ENCODE results near the gene PRDX5. TPM values are rescaled to one million over a fixed set of nuclear protein-coding genes. Genes with fewer than 3 reads are reported as not detected.

The PRDX5 gene
- total and polyA plus RNA-seq, 7 donors = 122 to 323 (median 178) TPM

DNA sequence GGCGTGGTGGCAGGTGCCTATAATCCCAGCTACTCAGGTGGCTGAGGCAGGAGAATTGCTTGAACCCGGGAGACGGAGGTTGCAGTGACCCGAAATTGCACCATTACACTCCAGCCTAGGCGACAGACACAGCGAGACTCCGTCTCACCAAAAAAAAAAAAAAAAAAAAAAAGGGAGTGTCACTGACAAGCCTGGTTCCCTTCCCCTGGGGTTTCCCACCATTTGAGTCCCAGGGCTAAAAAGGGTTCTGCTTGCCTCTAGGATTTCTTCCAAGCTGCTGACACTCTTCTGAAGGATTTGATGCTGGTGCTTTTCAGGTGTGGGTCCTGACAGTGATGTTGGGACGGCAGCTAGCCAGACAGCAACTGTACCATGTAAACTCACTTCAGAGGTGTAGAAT lies 20.8 kb downstream of the PRDX5 start:
- Histone ChIP-seq H3K4me1 (peaks cover 5% of the 10 kb centered on the region), H3K36me3 (ENCODE audit: insufficient read depth in 1 of 2, low read depth in 1 of 2) (no peaks in the 10 kb centered on the region), H3K27me3 (ENCODE audit: insufficient read depth in 3 of 3, low read length in 2 of 3) (no peaks in the 10 kb centered on the region), H3K27ac (no peak overlapping the region), H3K9me3 (no peaks in the 10 kb centered on the region), H3K4me3 (no peak overlapping the region)
- 81 to 91% (median 86%) methylated on average over 8 of the region's 8 CpGs for WGBS, 3 donors
- DNase-seq (no peak), ATAC-seq (no peak)
- intact Hi-C loops (cut with DNase I) = no loop called here
- TF ChIP-seq, protein P1, sequence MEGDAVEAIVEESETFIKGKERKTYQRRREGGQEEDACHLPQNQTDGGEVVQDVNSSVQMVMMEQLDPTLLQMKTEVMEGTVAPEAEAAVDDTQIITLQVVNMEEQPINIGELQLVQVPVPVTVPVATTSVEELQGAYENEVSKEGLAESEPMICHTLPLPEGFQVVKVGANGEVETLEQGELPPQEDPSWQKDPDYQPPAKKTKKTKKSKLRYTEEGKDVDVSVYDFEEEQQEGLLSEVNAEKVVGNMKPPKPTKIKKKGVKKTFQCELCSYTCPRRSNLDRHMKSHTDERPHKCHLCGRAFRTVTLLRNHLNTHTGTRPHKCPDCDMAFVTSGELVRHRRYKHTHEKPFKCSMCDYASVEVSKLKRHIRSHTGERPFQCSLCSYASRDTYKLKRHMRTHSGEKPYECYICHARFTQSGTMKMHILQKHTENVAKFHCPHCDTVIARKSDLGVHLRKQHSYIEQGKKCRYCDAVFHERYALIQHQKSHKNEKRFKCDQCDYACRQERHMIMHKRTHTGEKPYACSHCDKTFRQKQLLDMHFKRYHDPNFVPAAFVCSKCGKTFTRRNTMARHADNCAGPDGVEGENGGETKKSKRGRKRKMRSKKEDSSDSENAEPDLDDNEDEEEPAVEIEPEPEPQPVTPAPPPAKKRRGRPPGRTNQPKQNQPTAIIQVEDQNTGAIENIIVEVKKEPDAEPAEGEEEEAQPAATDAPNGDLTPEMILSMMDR (IDR thresholded peaks at IDR 0.05) = no peak

DNA sequence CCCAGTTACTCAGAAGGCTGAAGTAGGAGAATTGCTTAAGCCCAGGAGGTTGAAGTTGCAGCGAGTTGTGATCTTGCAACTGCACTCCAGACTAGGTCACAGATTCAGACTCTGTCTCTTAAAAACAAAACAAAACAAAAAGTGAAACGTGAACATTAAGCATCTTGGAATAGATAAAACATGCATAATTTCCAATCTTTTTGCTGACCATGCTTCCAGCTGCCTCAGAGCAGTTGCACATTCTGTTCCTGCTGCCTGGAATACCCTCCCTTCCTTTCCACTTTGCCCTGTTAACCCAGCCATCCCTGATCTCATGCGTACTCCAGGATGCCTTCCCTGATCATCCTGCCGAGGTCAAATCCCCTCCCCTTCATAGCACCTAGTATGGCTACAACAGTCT lies 21.4 kb downstream of the PRDX5 start:
- H3K27ac ChIP-seq = no peak overlapping the region

DNA sequence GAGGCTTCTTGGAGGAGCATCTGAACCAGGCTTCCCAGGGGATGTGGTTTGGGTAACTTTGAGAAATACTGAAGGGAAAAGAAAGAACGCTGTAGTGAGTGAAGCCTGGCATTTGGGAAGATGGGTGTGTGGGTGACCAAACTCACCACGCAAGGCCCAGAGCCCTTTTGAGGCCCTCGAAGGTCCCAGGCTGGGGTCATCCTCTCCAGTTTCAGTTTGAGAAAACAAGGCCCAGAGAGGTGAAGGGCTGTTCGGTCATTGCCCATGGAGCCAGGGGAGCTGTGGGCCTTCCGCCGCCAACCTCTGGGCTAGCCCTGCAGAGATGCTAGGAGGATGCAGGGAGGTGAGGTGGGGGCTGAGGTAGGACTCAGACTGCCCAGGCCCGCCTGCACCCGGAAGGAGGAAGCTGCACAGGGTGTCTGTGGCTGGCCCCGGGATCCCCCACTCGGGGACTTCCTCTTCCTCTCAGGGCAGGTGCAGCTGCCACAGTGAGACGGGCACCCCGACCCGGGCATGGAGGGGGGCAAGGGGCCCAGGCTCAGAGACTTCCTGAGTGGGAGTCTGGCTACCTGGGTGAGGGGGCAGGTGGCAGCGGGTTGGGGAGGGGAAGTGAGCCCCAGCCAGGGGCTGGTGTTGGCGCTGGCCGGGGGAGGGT lies 22.0 kb downstream of the PRDX5 start, which contains the start of gene CCDC88B:
Gene CCDC88B (plus strand): TSS at position 451 of the 655 bp plus-strand sequence. CDS start 63 bp downstream, at position 514.
- peaks cover 5% of the 10 kb centered on the region for H3K4me1 ChIP-seq
- peak; percentile 59 to 77 for DNase-seq
- H3K9me3 ChIP-seq = no peaks in the 10 kb centered on the region
- H3K36me3 ChIP-seq (ENCODE audit: insufficient read depth in 1 of 2, low read depth in 1 of 2) = no peaks in the 10 kb centered on the region
- H3K4me3 ChIP-seq = no peak within 1 kb of the TSS
- 62 to 75% (median 73%) methylated on average over 13 to 16 of the region's 16 CpGs for WGBS, 3 donors
- H3K27ac ChIP-seq = no peak within 1 kb of the TSS
- intact Hi-C loops (cut with DNase I) = no loop called here
- ATAC-seq = no peak
- H3K27me3 ChIP-seq (ENCODE audit: insufficient read depth in 3 of 3, low read length in 2 of 3) = no peaks in the 10 kb centered on the region
- TF ChIP-seq, protein P1 (IDR thresholded peaks at IDR 0.05) = no peak

More for the DNA sequence above, 21.4 kb downstream of the PRDX5 start:
- TF ChIP-seq, protein P1 (IDR thresholded peaks at IDR 0.05) = no peak
- WGBS, 3 donors = 61 to 70% (median 66%) methylated on average over 4 of the region's 4 CpGs
- no peaks in the 10 kb centered on the region for H3K9me3 ChIP-seq
- ATAC-seq (no peak), DNase-seq (no peak)
- no peaks in the 10 kb centered on the region for H3K27me3 ChIP-seq (ENCODE audit: insufficient read depth in 3 of 3, low read length in 2 of 3)
- no peaks in the 10 kb centered on the region for H3K36me3 ChIP-seq (ENCODE audit: insufficient read depth in 1 of 2, low read depth in 1 of 2)
- no peak overlapping the region for H3K4me3 ChIP-seq
- H3K4me1 ChIP-seq = peaks cover 5% of the 10 kb centered on the region
- intact Hi-C loops (cut with DNase I) = no loop called here

DNA sequence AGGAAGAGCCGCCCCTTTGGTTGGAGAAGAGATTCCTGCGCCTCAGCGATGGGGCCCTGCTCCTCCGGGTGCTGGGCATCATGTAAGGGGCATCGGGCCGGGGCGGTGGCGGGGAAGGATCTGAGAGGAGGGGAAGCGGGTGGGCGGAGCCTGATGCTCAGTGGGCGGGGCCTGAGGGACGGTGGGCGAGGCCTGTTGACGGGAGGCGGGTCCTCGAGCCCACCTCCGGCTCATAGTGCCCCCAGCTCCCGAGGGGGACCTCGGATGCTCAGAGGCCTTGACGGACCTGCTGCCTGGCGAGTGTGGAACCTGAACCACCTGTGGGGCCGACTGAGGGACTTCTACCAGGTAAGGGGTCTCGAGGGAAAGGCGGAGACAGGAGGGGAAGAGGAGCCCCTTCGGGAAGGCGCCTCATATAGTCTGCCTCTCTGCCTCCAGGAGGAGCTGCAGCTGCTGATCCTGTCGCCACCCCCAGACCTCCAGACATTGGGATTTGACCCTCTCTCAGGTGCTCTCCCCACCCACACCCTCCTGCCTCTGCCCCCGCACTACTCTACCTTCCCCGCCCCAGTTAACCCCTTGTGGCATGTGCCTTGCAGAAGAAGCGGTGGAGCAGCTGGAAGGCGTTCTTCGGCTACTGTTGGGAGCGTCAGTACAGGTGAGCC lies 22.9 kb downstream of the PRDX5 start:
- Histone ChIP-seq H3K4me3 (no peak overlapping the region), H3K27ac (no peak overlapping the region), H3K27me3 (ENCODE audit: insufficient read depth in 3 of 3, low read length in 2 of 3) (no peaks in the 10 kb centered on the region), H3K36me3 (ENCODE audit: insufficient read depth in 1 of 2, low read depth in 1 of 2) (no peaks in the 10 kb centered on the region), H3K4me1 (peaks cover 5% of the 10 kb centered on the region), H3K9me3 (no peaks in the 10 kb centered on the region)
- 36 to 47% (median 42%) methylated on average over 27 to 33 of the region's 33 CpGs for WGBS, 3 donors
- intact Hi-C loops (cut with DNase I) = no loop called here
- DNase-seq (peak in 1 of 2 donors; percentile 70), ATAC-seq (no peak)
- TF ChIP-seq, protein P1 (IDR thresholded peaks at IDR 0.05) = no peak

All from psoas muscle (tissue), 8 donors.